ENCODE data around the gene FOXO3. TPM values are rescaled to one million over a fixed set of nuclear protein-coding genes. Genes with fewer than 3 reads are reported as not detected.

FOXO3 gene
- total RNA-seq = 1 to 10 TPM; 7.5 to 9.0 TPM

DNA sequence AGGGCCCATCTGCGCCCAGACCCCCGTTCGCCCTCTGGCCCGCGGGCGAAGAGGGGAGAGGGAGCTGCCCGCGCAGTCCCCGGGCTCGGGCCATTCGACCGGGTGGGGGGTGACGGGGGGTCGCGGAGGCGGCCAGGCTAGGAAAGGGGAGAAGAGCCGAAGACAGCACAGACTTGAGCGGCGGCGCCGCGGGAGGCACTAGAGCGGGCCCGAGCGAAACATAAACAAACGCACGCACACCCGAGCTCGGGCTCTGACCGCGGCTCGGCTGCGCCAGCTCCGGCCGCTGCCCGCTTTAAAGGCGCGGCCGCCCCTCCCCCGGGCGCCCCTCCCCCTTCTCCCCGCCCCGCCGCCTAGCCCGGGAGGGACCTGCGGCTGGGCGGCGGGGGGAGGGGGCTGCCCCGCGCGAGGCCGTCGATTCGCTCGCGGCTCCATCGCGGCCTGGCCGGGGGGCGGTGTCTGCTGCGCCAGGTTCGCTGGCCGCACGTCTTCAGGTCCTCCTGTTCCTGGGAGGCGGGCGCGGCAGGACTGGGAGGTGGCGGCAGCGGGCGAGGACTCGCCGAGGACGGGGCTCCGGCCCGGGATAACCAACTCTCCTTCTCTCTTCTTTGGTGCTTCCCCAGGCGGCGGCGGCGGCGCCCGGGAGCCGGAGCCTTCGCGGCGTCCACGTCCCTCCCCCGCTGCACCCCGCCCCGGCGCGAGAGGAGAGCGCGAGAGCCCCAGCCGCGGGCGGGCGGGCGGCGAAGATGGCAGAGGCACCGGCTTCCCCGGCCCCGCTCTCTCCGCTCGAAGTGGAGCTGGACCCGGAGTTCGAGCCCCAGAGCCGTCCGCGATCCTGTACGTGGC lies at the start of gene FOXO3:
Gene FOXO3 (plus strand): TSS at position 455 of the 846 bp plus-strand sequence. CDS start 292 bp downstream, at position 747.
- peaks cover 10% of the 10 kb centered on the region for H3K36me3 Mint-ChIP-seq (ENCODE audit: low read depth)
- TF ChIP-seq, protein P1, sequence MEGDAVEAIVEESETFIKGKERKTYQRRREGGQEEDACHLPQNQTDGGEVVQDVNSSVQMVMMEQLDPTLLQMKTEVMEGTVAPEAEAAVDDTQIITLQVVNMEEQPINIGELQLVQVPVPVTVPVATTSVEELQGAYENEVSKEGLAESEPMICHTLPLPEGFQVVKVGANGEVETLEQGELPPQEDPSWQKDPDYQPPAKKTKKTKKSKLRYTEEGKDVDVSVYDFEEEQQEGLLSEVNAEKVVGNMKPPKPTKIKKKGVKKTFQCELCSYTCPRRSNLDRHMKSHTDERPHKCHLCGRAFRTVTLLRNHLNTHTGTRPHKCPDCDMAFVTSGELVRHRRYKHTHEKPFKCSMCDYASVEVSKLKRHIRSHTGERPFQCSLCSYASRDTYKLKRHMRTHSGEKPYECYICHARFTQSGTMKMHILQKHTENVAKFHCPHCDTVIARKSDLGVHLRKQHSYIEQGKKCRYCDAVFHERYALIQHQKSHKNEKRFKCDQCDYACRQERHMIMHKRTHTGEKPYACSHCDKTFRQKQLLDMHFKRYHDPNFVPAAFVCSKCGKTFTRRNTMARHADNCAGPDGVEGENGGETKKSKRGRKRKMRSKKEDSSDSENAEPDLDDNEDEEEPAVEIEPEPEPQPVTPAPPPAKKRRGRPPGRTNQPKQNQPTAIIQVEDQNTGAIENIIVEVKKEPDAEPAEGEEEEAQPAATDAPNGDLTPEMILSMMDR (IDR thresholded peaks at IDR 0.05) = no peak
- H3K4me1 Mint-ChIP-seq (ENCODE audit: low read depth) = peaks cover 42% of the 10 kb centered on the region
- peak; percentile 58 for DNase-seq
- ATAC-seq = peak; percentile 4
- H3K27ac Mint-ChIP-seq = peak within 1 kb of the TSS; percentile 76
- intact Hi-C loops (cut with micrococcal nuclease) = no loop called here
- H3K27me3 Mint-ChIP-seq = peaks cover 1% of the 10 kb centered on the region
- ChIA-PET CTCF (interaction anchor here (1.4 kb wide), 1 partner anchor 221 kb away, joined by 5 read pairs; no protein-coding TSS in a partner anchor), POLR2A (no interaction called here)
- H3K4me3 Mint-ChIP-seq = peak within 1 kb of the TSS; percentile 94
- H3K9me3 Mint-ChIP-seq = no peaks in the 10 kb centered on the region

DNA sequence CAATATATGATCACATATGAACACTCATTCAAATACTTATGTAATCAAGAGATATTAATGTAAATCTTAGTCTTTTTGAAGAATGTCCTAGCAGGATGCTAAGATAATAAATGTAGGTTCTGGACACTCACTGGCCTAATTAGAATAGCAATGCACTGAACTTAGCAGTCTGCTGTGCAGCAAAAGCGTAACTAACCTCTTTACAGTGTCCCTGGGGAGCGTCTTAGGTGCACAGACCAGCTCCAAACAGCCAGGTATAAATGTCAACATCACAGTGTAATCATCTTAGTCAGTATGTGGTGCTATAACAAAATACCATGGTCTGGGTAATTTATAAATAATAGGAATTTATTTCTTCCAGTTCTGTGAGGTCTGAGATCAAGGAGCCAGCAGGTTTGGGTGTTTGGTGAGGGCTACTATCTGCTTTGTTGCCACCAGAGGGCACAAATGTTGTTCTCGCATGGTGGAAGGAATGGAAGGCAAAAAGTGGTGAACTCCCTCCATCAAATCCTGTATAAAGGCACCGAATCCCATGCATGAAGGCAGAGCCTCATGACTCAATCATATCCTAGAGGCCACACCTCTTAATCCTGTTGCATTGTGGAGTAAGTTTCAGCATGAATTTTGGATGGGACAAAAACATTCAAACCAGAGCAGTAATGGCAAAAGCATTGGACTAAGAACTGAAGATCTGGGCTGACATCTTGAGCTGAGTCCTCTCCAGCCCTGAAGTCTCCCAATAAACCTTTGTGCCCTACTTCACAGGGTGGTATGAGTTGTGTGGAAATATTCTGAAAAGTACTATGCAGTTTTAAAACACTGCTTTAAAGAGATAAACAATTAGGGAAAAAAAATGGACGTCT lies 41.8 kb upstream of the FOXO3 start:
- Mint-ChIP-seq H3K4me3 (no peak overlapping the region), H3K27me3 (no peaks in the 10 kb centered on the region), H3K4me1 (ENCODE audit: low read depth) (no peaks in the 10 kb centered on the region), H3K36me3 (ENCODE audit: low read depth) (peaks cover 2% of the 10 kb centered on the region), H3K9me3 (no peaks in the 10 kb centered on the region), H3K27ac (no peak overlapping the region)
- TF ChIP-seq, protein P1 (IDR thresholded peaks at IDR 0.05) = peak; percentile 44
- peak; percentile 11 for DNase-seq
- ChIA-PET POLR2A (no interaction called here), CTCF (interaction anchor here (0.7 to 3.8 kb wide), 7 partner anchors 10 to 412 kb away, joined by 3 to 14 read pairs (median 3); no protein-coding TSS in a partner anchor)
- intact Hi-C loops (cut with micrococcal nuclease) = no loop called here
- ATAC-seq = no peak

DNA sequence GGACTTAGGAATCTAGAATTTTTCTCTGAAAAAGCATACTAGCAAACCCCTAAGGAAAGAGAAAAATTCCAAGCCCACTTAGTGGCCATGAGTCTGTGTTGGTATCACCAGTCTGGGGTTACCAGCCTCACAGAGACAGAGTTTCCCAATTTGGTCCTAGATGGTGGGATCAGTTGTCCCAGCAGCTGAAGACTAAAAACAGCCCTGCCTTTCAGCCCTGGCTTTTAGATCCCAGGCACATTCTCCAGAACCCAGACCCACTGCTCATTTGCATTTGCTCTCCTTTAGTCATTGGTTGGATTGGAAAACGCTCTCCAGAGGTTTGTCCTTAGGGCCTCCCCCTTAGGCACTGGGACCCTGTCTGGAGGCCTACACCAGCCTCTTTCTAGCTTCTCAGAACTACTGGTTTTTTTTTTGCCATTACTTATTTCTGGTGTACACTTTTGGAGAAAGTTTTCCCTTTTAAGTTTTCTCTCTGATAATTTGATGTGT lies 39.1 kb upstream of the FOXO3 start:
- DNase-seq (no peak), ATAC-seq (no peak)
- H3K9me3 Mint-ChIP-seq = no peaks in the 10 kb centered on the region
- POLR2A ChIA-PET = no interaction called here
- H3K4me1 Mint-ChIP-seq (ENCODE audit: low read depth) = no peaks in the 10 kb centered on the region
- no peak overlapping the region for H3K4me3 Mint-ChIP-seq
- TF ChIP-seq, protein P1 (IDR thresholded peaks at IDR 0.05) = no peak
- peaks cover 2% of the 10 kb centered on the region for H3K36me3 Mint-ChIP-seq (ENCODE audit: low read depth)
- CTCF ChIA-PET = interaction anchor here (0.7 to 3.8 kb wide), 4 partner anchors 20 to 541 kb away, joined by 3 to 13 read pairs (median 4); no protein-coding TSS in a partner anchor
- no peaks in the 10 kb centered on the region for H3K27me3 Mint-ChIP-seq
- intact Hi-C loops (cut with micrococcal nuclease) = loop anchor here (10.0 kb wide), 1 partner anchor 407 kb away; no protein-coding TSS in a partner anchor
- no peak overlapping the region for H3K27ac Mint-ChIP-seq

DNA sequence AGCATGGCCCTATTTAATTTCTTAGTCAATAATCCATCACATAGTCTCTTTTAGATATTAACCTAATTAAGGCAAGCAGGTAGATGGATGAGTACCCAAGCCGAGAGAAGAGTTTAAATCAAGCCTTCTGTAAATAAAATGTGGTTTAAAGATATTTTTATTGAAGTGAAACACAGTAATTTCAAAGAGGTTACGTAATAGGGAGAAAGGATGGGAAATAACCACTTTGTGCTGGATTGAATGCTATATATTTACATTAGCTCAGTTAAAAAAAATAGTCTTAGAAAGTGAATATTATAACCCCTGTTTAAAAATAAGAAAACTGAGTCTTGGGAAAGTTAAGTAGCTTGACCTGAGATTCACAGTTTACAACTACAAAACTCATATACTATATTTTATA lies 37.0 kb upstream of the FOXO3 start:
- POLR2A ChIA-PET = interaction anchor here (1.2 kb wide), 1 partner anchor 409 kb away, joined by 4 read pairs; no protein-coding TSS in a partner anchor
- CTCF ChIA-PET = interaction anchor here (0.6 to 1.8 kb wide), 5 partner anchors 11 to 514 kb away, joined by 3 to 5 read pairs (median 3); no protein-coding TSS in a partner anchor
- DNase-seq (no peak), ATAC-seq (no peak)
- H3K27ac Mint-ChIP-seq = no peak overlapping the region
- intact Hi-C loops (cut with micrococcal nuclease) = loop anchor here (10.0 kb wide), 1 partner anchor 409 kb away; no protein-coding TSS in a partner anchor
- no peaks in the 10 kb centered on the region for H3K9me3 Mint-ChIP-seq
- H3K4me3 Mint-ChIP-seq = no peak overlapping the region
- H3K4me1 Mint-ChIP-seq (ENCODE audit: low read depth) = no peaks in the 10 kb centered on the region
- TF ChIP-seq, protein P1 (IDR thresholded peaks at IDR 0.05) = no peak
- peaks cover 2% of the 10 kb centered on the region for H3K36me3 Mint-ChIP-seq (ENCODE audit: low read depth)
- no peaks in the 10 kb centered on the region for H3K27me3 Mint-ChIP-seq

All from activated CD8-positive, alpha-beta T cell treated with anti-CD3 and anti-CD28 coated beads for 36 hours (primary cell).